ENCODE measurements around the gene ADH5. TPM values are rescaled to one million over a fixed set of nuclear protein-coding genes. Genes with fewer than 3 reads are reported as not detected.

Gene ADH5
- total RNA-seq, result 158 and 183 TPM in 2 replicates

DNA sequence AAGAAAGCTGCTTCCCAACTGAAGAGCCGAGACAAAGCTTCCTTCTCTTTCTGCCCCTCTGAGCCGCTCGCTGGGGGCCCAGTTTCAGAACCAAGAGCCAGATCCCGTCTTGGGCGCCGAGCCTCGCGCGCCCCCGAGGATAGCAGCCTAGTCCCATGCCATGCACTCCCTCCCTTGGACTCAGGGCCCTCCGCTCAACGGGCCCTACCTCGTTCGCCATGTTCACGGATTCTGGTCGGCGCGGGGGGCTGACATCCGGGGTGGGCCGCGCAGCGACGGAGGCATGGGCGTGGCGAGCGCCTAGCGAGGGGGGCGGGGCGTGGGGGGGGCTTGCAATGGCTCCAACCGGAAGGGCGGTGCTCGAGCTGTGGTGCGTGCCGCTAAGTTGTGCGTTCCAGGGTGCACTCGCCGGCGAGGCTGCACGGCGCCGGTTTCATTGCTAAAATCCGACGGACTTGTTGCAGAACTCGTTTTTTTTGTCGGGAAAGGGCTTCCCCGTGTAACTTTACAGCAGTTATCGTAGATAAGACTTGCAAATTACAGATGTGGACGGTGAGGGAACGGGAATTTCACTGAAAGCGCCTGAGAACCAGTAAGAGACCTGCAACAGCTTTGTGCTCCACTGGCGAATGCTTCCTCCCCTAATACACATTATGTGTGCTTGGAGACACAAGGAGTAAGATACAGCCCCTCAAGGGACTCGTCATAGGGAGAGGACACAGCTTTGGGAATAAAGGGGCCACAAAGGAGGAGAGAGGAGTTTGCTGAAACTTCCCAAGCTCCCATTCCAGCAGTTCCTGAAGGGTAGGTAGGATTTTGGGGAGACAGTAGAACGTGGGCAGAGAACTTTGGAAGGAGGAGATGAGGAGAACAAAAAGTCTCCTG lies at the start of gene ADH5:
Gene ADH5 (minus strand): TSS at position 308 of the 885 bp plus-strand sequence. CDS start 88 bp downstream, at position 220.

Other genes starting within 250 kb of the ADH5 start
- 229 and 397 TPM in 2 replicates for gene EIF4E, start 159.7 kb downstream of the ADH5 start, total RNA-seq
- gene METAP1, start 93.1 kb downstream of the ADH5 start, total RNA-seq, result 25.8 and 63.3 TPM in 2 replicates
- not detected in 2 replicates for gene ADH4, start 55.5 kb upstream of the ADH5 start, total RNA-seq
- not detected in 2 replicates for gene ADH6, start 130.5 kb upstream of the ADH5 start, total RNA-seq
- not detected in 2 replicates for gene ADH1A, start 202.2 kb upstream of the ADH5 start, total RNA-seq
- gene ADH1B, start 232.6 kb upstream of the ADH5 start, total RNA-seq, result 0.09 and 0.30 TPM in 2 replicates